Breast epithelium (tissue), 3 donors: ENCODE data around the gene MAP1A.

ENCODE experiments used
- CTCF ChIP-seq, 3 donors: fragments of 450-650 bp; IDR thresholded peaks; one replicate each; pipeline ENCODE4 v1.5.1; 2016 to 2017; ENCODE audit warnings: antibody characterized with exemption in 3 of 3, mild to moderate bottlenecking in 3 of 3, moderate library complexity in 3 of 3
- POLR2A ChIP-seq: fragments of 450-650 bp; IDR thresholded peaks from one replicate; pipeline ENCODE4 v1.6.1; 2016; ENCODE audit warnings: antibody characterized with exemption, mild to moderate bottlenecking, moderate library complexity
- POLR2AphosphoS5 ChIP-seq, 3 donors: sonication (generic); formaldehyde crosslinking; IDR thresholded peaks; one replicate each; pipeline ENCODE4 v1.6.1; 2017; ENCODE audit warnings: antibody characterized with exemption in 3 of 3

GRCh38 chr15:43469867-43470266, 47.5 kb upstream of the MAP1A start:
- TF ChIP-seq CTCF (IDR thresholded peaks at IDR 0.05), result no peak
- TF ChIP-seq POLR2A, result no peak
- no peak for TF ChIP-seq POLR2AphosphoS5 (IDR thresholded peaks at IDR 0.05)
